Adrenal gland (tissue), 5 donors: Measurements from ENCODE around the gene MTAP.

Source experiments
- CTCF ChIP-seq, 6 experiments: fragments of 450-650 bp in 4 of 6; fragments of 200-600 bp in 2 of 6; sonication (generic) in 1 of 6; IDR thresholded peaks; 1 replicate in 5 of 6; 2 replicates in 1 of 6; pipeline versions ENCODE4 v1.5.1 to v1.8.0; 2016 to 2021; ENCODE audit warnings: antibody characterized with exemption in 6 of 6, mild to moderate bottlenecking in 2 of 6, moderate library complexity in 1 of 6
- POLR2A ChIP-seq, 2 donors: fragments of 450-650 bp; IDR thresholded peaks; one replicate each; pipeline ENCODE4 v1.6.1; 2017; ENCODE audit warnings: antibody characterized with exemption in 2 of 2, mild to moderate bottlenecking in 2 of 2, moderate library complexity in 1 of 2
- donor health status: DM: no; HTN: no; CAD: no.

DNA sequence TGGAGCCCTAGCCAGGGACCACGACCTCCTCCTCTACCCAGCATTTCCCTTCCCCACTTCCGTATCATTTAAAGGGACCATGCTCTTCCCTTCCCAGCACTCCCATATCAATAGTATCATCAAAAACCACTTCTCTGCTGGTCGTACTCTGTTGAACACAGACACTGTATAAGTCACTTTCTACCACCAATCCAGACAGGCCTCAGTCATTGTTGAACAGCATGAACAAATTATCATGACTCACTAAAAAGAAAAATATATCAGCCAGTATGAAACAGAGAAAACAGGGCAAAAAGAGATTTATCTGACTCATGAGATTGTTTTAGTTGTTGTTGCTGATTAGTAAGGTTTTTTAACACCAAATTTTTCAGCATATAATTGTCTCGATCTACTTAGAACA, 101.9 kb downstream of the MTAP start:
- no peak for TF ChIP-seq CTCF (IDR thresholded peaks at IDR 0.05)
- no peak for TF ChIP-seq POLR2A (IDR thresholded peaks at IDR 0.05)
